ENCODE measurements around the gene SUSD5.

Gene SUSD5

DNA sequence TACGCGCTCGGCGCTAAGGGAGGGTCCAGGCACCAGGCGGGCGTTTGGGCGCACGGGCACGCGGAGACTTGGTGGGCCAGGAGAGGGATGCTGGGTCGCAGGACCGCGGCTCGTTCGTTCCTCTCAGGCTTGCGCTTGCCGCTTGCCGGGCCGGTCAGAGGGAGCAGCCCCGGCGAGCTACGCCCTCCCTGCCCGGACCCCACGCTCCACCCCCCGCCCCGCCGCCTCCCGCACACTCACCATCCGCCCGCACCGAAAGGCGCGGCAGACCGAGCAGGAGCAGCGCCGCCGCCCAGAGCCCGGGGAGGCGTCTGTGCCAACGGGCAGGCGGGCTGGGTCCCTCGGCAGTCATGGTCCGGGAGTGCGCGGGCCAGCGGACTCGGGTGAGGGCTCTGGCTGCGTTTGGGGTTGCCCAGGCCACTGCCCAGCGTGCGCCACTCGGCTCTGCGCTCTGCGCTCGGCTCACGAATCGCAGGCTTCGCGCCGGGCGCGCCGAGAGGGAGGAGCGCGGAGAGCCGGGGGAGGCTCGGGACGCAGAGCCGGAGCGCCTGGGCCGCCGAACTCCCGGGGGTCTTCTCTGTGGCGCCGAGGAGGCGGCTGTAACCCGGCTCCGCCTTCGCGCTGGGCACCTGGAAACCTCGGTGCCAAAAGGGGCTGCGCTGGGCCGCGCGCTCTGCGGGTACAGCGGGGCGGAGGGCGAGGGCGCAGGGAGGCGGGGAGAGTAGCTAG is at the start of gene SUSD5:
Gene SUSD5 (minus strand): TSS at position 365 of the 729 bp plus-strand sequence. CDS start 13 bp downstream, at position 352.
- DNase-seq (ENCODE audit: low spot score) = no peak

DNA sequence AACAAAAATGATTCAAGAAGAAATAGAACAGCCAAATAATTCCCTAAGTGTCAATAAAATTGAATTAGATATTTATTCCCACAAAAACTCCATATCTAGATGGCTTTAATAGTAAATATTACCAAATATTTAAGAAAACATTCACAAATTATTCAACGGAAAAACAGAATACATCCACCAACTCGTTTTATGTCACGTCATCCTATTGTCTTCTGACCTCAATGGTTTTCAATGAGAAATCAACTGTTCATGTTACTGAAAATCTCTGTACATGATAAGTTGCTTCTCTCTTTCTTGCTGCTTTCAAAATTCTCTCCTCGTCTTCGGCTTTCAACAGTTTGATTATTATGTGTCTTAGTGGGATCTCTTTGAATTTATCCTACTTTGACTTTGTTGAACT is 41.5 kb upstream of the SUSD5 start:
- DNase-seq (ENCODE audit: low spot score) = no peak

DNA sequence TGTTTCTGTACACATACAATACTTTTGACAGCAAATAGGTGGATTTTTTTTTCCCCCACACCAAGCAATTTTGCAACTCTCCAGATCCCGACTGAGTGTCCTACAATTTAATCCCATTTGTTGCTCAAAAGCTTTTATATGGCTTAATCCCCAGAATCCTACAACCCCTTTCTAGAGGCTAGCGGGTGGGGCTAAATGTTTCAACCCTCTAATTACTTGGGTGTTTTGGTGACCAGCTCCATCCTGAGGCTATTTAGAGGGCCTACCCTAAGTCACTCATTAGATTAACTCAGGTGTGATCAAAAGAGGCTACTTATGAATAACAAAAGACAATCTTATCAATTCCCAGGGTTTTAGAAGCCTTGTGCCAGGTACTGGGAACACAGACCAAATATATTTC is 37.6 kb upstream of the SUSD5 start:
- DNase-seq (ENCODE audit: low spot score) = no peak

DNA sequence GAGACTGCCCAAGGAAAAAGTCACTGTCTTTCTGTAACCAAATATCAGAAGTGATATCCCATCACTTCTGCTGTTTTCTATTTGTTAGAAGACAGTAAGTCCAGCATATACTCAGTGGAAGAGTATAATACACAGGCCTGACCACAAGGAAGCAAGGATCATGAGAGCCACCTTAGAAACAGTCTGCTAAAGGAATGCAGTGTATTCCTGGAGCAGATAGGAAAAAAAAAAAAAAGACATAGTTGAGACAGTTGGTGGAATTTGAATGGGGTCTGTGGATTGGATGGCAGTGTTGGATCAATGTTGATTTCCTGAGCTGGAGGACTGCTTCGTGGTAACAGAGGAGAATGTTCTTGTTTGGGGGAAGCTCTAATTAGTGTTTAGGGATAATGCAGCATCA is 32.1 kb upstream of the SUSD5 start:
- DNase-seq (ENCODE audit: low spot score) = no peak

DNA sequence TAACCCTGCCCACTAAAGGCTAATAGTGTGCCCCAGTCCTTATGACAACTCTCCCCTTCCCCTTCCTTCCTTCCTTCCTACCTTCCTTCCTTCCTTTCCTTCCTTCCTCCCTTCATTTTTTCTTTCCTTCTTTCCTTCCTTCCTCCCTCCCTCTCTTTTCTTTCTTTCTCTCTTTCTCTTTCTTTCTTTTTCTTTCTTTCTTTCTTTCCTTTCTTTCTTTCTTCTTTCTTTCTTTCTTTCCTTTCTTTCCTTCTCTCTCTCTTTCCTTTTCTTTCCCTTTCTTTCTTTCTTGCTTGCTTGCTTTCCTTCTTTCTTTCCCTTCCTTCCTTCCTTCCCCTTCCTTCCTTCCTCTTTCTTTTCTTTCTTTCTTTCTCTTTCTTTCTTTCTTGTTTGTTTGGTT is 28.2 kb upstream of the SUSD5 start:
- no peak for DNase-seq (ENCODE audit: low spot score)

DNA sequence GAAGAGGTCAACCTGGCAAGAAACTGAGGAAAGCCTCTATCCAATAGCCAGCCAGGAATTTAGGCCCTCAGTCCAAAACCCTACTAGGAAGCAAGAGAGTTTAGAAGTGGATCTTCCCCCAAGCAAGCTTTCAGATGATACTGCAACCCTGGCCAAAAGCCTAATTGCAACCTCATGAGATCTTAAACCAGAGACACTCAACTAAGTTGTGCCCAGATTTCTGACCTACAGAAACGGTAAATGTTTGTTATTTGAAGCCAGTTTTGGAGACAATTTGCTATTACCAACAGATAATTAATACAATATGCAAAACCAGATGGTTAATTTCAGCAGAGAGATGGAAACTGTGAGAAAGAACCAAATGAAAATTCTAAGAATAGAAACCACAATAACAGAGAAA is 21.7 kb upstream of the SUSD5 start:
- DNase-seq (ENCODE audit: low spot score) = no peak

DNA sequence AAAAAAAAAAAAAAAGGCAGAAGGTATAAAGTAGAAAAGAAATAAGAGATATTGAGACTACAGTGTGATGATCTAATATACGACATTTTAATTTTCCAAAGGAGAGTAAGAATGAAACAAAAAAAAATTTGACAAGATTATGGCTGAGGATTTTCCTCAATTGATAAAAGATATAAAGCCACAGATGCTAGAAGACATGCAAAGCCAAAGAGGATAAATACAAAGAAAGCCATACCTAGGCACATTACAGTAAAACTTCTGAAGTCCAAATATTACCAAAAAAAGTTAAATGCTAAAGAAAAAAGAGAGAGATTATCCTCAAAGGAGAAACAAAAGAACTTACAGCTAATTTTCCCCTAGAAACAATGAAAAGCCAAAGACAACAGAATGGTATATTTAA is 20.3 kb upstream of the SUSD5 start:
- no peak for DNase-seq (ENCODE audit: low spot score)

DNA sequence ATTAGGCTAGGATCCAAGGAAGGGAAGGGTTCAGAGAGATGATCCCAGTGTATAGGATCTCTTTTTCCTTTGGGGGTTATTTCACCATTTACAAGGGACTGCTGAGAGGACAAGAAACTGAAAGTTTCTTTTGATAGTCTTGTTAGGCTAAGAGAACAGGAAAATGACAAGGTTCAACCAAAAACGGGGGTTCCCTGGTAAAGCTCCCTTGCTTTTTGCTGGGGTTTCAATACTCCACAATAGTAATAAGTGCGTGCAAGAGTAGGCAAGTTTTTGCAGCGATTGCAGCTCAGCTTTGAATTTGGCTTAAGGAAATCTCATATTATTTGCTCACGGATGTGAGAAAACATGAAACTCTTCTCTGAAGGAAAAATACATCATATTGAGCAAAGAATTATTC is 18.8 kb upstream of the SUSD5 start:
- DNase-seq (ENCODE audit: low spot score) = no peak

DNA sequence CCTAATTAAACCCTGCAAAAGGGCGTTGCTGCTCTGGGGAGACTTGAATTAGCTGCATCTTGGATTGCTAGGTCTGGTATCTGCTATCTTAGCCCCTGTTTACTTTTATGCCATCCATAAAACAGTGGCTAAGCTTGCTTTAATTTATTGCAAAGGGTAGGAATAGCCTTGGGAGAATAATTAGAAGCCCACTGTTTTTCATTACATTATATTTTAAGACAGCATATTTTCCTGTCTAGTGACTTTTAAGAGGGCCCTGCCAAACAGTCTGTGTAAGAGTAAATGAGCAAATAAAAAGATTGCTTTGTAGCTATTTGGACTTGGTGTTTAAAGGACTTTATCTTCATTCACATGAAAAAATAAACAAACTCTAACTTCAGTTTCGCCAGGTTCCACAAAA is 17.4 kb upstream of the SUSD5 start:
- no peak for DNase-seq (ENCODE audit: low spot score)

DNA sequence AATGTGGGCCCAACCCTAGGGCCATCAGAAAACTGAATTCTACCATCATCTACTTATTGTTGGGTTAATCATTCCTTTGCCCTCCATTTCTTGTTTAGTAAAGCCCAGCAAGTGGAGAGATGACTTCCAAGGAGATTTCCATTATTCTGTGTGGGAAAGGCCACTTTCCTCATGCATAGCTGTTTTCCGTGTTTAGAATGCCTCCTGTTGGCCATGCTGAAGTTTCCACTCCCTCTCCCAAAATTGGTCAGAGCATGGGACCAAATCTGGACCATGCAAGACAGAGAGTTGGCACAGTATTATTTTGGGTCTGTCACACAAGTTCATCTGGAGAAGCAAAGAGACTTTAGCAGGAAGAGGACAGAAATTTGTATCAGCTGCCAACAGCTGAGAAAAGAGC is 15.3 kb upstream of the SUSD5 start:
- no peak for DNase-seq (ENCODE audit: low spot score)

DNA sequence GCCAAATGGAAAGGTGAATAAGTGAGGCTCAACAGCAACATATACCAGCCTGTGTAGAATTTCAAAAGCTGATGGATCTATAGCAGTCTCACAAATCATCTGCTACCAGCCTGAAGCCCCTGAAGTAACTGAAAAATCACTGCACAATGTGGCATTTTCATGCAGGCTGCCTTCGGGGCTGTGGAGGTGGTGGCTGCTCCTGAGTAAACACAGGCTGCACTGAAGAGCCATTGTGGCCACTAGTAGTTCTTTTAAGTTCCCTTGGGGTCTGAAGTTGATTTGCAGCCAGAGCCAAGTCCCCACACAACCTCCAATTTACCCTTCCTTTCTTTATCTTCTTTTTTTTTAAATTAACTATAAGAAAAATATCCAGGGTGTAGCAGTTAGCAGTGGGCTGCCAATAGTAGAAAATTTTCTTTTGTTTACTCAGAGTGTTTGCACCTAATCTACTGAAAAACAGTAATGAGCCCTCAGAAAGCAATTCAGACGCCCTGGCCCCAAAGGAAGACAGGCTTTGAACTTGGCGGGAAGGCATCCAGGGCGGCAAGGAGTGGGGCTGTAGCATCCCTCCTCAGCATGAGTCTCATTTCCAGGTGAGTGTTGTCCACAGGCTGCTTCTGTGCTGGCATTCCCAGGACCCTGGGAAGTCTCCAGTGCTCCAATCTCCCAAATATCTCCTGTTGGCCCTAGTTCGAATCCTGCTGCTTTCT is 13.3 kb upstream of the SUSD5 start:
- peak; percentile 46 for DNase-seq (ENCODE audit: low spot score)

DNA sequence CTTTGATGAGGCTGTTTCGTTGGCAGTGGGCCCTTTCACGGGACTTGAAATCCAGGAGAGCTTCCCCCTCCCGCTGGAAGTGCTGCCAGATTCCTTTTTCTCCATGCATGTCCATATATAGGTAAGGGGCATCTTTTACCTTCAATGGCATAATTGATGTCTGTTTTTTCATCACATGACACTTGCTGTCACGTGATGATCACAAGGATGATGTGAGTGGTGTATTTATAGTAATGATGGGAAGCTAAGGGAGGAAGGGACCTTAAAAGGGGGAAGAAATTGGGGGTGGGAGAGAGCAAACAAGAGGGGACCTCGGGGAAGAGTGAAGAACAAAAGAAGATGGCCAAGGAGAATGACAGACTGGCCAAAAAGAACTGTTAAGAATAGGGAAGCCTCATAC is 11.3 kb upstream of the SUSD5 start:
- DNase-seq (ENCODE audit: low spot score) = no peak

DNA sequence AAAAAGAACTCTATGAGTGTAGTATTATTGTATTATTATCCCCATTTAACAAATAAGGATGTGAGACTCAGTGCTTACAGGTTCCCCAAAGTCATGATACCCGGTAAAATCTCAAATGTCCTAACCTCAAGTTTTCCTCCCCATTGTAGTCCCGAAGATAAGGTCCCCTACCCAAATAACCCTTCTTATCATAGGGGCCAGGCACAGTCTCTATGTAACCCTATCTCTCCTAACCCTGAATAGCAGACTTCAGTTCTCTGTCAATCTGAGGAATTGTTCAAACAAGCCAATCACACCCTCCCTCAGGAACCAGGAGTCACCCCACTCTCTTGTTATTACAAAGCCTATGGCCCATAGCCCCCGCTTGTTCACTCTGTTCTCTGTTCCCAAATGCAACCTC is 10.5 kb upstream of the SUSD5 start:
- no peak for DNase-seq (ENCODE audit: low spot score)

DNA sequence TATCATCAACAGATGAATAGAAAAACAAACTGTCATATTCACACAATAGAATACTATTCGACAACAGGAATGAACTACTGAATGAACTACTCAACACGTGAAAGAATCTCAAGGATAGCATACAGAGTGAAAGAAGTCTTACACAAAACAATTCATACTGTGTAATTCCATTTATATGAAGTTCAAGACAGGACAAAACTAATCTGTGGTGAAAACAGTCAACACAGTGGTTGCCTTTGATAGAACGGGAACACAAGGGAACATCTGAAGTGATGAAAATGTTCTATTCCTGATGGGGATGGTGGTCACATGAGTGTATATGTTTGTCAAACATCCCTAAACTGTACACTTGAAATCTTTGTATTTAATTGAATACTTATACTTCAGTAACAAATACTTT is 2.6 kb upstream of the SUSD5 start:
- no peak for DNase-seq (ENCODE audit: low spot score)

DNA sequence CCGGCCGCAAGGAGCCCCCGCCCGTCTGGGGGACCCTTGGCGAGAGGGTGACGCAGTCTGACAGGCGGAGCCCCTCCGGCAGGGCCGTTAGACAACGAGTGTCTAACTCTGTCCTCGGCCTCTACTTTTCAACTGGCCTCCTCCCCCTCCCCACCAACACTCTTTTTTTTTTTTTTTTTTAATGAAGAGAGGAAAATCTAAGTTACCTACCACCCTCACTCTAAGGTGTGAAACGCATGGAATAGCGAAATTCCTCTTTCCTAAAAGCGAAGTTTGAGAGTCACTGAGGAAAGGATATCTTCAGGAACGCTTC is 521 bp upstream of the SUSD5 start:
- DNase-seq (ENCODE audit: low spot score) = no peak

DNA sequence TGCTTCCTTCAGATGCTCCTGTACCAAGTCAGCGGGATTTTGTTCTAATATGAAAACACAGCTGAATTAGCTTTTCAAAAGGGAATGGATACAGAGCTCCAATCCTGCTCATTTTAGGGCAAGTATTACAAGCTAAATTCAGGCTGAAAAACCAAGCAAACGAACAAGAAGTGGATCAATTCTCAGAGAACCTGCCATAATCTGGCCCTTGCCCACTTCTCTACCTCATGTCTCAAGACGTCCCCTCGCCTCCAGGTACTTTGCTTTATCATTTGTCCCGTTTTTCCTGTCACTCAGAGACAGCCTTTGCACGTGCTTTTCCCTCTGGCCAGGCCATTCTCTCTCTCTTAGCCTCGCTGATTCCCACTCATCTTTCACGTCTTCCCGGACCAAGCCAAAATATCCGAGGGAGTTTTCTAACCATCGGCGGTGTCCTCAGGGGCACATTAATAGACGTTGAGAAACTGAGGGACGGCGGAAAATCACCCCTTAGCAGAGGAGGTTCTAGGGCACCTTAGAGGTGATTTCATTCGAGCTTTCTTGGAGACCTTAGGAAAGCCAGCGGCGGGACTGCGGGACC is 654 bp downstream of the SUSD5 start:
- no peak for DNase-seq (ENCODE audit: low spot score)

DNA sequence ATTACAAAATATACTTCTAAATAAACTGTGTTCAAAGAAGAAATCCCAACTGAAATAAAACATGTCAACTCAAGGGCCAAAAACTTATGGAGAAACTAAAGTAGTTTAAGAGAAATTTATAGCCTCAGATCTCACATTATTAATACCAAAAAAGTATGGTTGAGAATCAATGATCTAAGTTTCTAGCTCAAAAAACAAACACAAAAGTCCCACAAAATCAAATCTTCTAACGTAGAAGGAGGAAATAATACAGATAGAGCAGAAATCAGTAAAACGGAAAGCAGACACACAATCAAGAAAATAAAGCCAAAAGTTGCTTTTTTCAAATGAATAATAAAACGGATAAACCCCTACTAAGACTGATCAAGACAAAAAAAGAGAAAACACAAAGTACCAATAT is 2.9 kb downstream of the SUSD5 start:
- no peak for DNase-seq (ENCODE audit: low spot score)

DNA sequence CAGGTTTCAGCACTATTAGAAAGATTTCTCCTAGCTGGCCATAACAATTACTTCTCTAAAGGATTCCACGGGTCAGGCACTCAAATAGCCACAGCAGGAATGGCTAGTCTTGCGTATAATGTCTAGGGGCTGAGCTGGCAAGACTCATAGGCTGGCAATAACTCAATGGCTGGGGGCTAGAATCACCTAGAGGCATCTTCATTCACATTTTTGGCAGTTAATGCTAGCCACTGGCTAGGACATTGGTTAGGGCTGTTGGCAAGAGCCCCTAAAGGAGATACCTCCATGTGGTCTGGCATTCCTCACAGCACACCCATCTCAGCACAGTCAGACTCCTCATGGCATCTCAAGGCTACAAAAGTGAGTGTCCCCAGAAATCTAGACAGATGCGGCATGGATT is 6.2 kb downstream of the SUSD5 start:
- DNase-seq (ENCODE audit: low spot score) = no peak

DNA sequence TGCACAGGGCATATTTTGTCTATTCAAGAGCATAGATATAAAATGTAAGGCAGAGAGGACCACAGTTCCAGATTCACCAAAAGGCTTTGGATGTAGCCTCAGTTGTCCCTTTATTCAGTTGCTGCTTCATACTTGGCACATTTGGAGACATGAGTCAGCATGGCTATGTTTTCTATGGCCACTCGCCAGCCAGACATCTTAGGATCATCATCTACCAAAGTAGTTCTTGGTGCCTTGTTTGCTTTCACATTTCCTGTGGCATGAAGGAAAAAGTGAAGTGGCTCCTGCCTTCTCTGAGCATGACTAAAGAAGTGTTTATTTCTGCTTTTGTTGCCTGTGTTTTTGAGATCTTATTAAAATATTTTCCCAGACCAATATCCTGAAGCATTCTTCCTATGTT is 7.2 kb downstream of the SUSD5 start:
- DNase-seq (ENCODE audit: low spot score) = no peak

DNA sequence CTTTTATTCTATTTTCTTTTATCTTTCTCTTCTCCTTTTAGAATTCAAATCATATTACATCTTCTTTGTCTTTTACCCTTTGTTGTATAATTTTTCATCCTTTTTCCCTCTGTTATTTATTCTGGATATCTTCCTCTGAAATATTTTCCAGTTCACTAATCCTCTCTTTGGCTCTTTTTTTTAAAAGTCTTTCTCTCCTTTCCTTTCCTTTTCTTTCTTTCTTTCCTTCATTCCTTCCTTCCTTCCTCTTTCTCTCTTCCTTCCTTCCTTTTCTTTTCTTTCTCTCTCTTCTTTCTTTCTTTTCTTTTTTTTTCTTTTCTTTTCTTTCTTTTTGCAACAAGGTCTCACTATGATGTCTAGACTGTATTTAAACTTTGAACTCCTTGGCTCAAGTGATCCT is 9.3 kb downstream of the SUSD5 start:
- DNase-seq (ENCODE audit: low spot score) = no peak

DNA sequence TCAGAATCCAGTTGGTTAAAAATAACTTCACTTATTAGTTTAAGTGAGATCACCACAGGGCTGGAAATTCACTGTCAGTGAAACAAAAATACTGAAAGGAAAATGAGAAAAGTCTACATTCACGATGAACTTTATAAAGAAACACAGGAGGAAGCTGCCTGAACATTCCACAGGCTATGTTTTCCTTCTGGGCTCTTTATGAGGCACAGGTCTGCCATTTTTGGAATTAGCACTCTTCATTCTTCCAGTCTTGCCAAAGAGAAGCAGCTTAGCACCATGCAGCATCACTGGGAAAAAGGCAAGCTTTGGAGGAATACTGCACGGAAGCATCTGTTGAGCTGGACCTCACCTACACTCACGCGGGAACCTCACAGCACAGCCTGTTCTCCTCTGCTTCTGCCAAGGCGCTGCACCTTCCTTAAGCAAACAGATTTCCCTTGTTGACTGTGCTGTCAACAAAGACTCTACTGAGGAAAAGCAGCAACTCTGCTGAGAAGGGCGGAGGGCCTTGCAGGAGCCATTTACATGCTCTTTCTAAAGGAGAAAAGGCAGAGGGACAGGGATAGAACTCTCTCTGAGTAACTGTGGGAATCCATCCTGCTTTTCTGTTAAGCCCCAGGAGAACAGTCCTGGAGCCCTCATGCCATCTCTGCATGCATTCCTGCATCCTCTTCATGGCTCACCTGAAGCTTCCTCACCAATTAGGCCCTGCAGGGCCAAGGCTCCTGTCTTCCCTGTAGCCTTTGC is 15.7 kb downstream of the SUSD5 start:
- DNase-seq (ENCODE audit: low spot score) = no peak

DNA sequence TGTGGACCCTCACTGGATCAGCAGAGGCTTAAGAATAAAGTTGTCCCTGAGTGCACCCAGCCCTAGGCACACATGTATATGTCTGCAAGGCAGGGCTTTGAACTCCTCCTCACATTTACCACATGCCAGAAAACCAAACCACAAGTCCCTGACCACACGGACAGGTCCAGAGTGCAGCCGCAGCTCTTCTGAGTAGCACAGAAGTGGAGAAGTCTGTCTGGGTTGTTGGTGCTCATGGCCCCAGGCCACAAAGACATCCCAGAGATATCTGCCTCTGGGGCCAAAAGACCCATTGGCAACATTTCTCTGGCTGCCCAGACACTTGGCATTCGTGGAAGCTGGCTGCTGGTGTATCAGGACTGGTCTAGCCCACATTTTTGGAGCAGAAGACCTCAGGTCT is 17.4 kb downstream of the SUSD5 start:
- DNase-seq (ENCODE audit: low spot score) = no peak

DNA sequence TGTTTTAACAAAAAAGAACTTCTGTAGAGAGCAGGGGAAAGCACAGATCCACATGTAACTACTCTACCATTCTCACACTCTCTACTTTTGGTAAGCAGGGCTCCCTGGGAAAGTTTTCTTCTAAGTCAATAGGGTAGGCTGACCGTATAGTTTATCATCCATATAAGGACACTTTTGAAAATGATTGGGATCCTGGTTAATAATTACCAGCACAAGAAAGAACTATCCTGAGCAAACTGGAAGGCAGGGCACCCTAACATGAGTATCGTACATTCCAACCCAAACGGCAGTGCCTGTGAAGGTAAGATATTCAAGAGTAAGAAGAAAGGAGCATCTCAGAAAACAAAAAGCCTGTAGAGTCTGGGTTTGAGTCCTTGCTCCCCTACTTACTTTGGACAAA is 22.1 kb downstream of the SUSD5 start:
- no peak for DNase-seq (ENCODE audit: low spot score)

Measured in HuH-7 (cell line).